CD4-positive, alpha-beta T cell treated with Interleukin-17A for 4 hours (primary cell): ENCODE measurements around the gene FSD2.
A peak's percentile ranks its signal among the peaks of the same experiment; 100 is the strongest.

Source experiments
- DNase-seq: peaks from one replicate; pipeline ENCODE4 v3.0.0-alpha.2; 2020; ENCODE audit warnings: mixed read lengths

FSD2 gene

GRCh38 chr15:82805994-82806406 is at the start of gene FSD2:
FSD2 (minus strand) TSS chr15:82806069; CDS start chr15:82787390, 18,679 bp downstream.
- no peak for DNase-seq

- no peak for DNase-seq
Measured at GRCh38 chr15:82854554-82854953, 48.7 kb upstream of the FSD2 start.

- peak; percentile 12 for DNase-seq
Measured at GRCh38 chr15:82852941-82853561, 47.2 kb upstream of the FSD2 start.

- no peak for DNase-seq
Measured at GRCh38 chr15:82851981-82852511, 46.2 kb upstream of the FSD2 start.

- no peak for DNase-seq
Measured at GRCh38 chr15:82851306-82851850, 45.5 kb upstream of the FSD2 start.

- DNase-seq: no peak
Measured at GRCh38 chr15:82850731-82851130, 44.9 kb upstream of the FSD2 start.

- DNase-seq: peak; percentile 54
Measured at GRCh38 chr15:82849556-82850512, 44.0 kb upstream of the FSD2 start.

GRCh38 chr15:82848241-82848993 is 42.5 kb upstream of the FSD2 start:
- no peak for DNase-seq

GRCh38 chr15:82847703-82848102 is 41.8 kb upstream of the FSD2 start:
- DNase-seq: no peak

- DNase-seq: no peak
Measured at GRCh38 chr15:82846621-82847020, 40.8 kb upstream of the FSD2 start.

GRCh38 chr15:82845686-82846085 is 39.8 kb upstream of the FSD2 start:
- no peak for DNase-seq

GRCh38 chr15:82843566-82843965 is 37.7 kb upstream of the FSD2 start:
- no peak for DNase-seq

GRCh38 chr15:82840166-82840565 is 34.3 kb upstream of the FSD2 start:
- DNase-seq: no peak

GRCh38 chr15:82839136-82839535 is 33.3 kb upstream of the FSD2 start:
- DNase-seq: no peak

- no peak for DNase-seq
Measured at GRCh38 chr15:82838096-82838735, 32.3 kb upstream of the FSD2 start.

GRCh38 chr15:82835391-82835917 is 29.6 kb upstream of the FSD2 start:
- DNase-seq: no peak

- no peak for DNase-seq
Measured at GRCh38 chr15:82833362-82833682, 27.5 kb upstream of the FSD2 start.

- DNase-seq: peak; percentile 56
Measured at GRCh38 chr15:82832601-82833361, 26.9 kb upstream of the FSD2 start.

GRCh38 chr15:82831894-82832600 is 26.2 kb upstream of the FSD2 start:
- no peak for DNase-seq

- no peak for DNase-seq
Measured at GRCh38 chr15:82830427-82831173, 24.7 kb upstream of the FSD2 start.
